Common myeloid progenitor, CD34-positive (primary cell): ENCODE results near the gene BCCIP.

Source experiments
- CTCF ChIA-PET: fragments of 350-600 bp; sonication (Branson Sonifier 250); formaldehyde crosslinking; loops from one replicate; lab custom pipeline; 2021; ENCODE audit warnings: antibody characterized with exemption; lab: Charles Lee
- POLR2A ChIA-PET: fragments of 350-600 bp; sonication (Branson Sonifier 250); formaldehyde crosslinking; loops from one replicate; lab custom pipeline; 2021; ENCODE audit warnings: antibody characterized with exemption; lab: Charles Lee
- DNase-seq, 3 donors: peaks; one replicate each; pipeline versions ENCODE4 v3.0.0 to v3.0.0-alpha.2; 2013
- H3K27ac ChIP-seq, 2 experiments: 1 replicate in 1 of 2; 2 replicates in 1 of 2; pipeline ENCODE4 v1.7.0; 2013; ENCODE audit warnings: inconsistent platforms in 2 of 2, low read length in 2 of 2, mild to moderate bottlenecking in 2 of 2, low read depth in 1 of 2, moderate library complexity in 1 of 2; ENCODE audit not compliant: severe bottlenecking in 2 of 2, insufficient read depth in 1 of 2, poor library complexity in 1 of 2
- H3K27me3 ChIP-seq, 5 experiments: replicated peaks in 2 of 5; 1 replicate in 3 of 5; 2 replicates in 2 of 5; pipeline versions ENCODE4 v1.6.1 to v1.7.0; 2013; ENCODE audit warnings: low read length in 4 of 5, mild to moderate bottlenecking in 2 of 5, moderate library complexity in 2 of 5, inconsistent platforms in 1 of 5; ENCODE audit not compliant: insufficient read depth in 5 of 5, control insufficient read depth in 4 of 5
- H3K36me3 ChIP-seq, 4 experiments: 1 replicate in 2 of 4; 2 replicates in 2 of 4; pipeline versions ENCODE4 v1.6.1 to v1.7.0; 2013; ENCODE audit warnings: low read length in 3 of 4, control low read depth in 1 of 4, mild to moderate bottlenecking in 1 of 4; ENCODE audit not compliant: control insufficient read depth in 4 of 4, insufficient read depth in 4 of 4
- H3K4me1 ChIP-seq, 4 experiments: 1 replicate in 3 of 4; 2 replicates in 1 of 4; pipeline versions ENCODE4 v1.6.1 to v1.7.1; 2013; ENCODE audit warnings: low read length in 3 of 4, mild to moderate bottlenecking in 3 of 4, control low read depth in 1 of 4, inconsistent platforms in 1 of 4, moderate library complexity in 1 of 4; ENCODE audit not compliant: control insufficient read depth in 4 of 4, insufficient read depth in 4 of 4; ENCODE audit errors: control extremely low read depth in 1 of 4
- H3K4me3 ChIP-seq, 7 experiments: 1 replicate in 4 of 7; 2 replicates in 3 of 7; pipeline versions ENCODE4 v1.5.1 to v1.7.0; 2013; ENCODE audit warnings: mild to moderate bottlenecking in 7 of 7, low read length in 6 of 7, moderate library complexity in 6 of 7, inconsistent platforms in 2 of 7, low read depth in 2 of 7, control low read depth in 1 of 7; ENCODE audit not compliant: insufficient read depth in 4 of 7, control insufficient read depth in 1 of 7; ENCODE audit errors: extremely low read depth in 1 of 7
- H3K9me3 ChIP-seq, 5 experiments: 1 replicate in 4 of 5; 2 replicates in 1 of 5; pipeline versions ENCODE4 v1.6.1 to v1.7.1; 2013; ENCODE audit warnings: low read length in 4 of 5, mild to moderate bottlenecking in 2 of 5, inconsistent platforms in 1 of 5, low read depth in 1 of 5, moderate library complexity in 1 of 5; ENCODE audit not compliant: control insufficient read depth in 4 of 5, insufficient read depth in 2 of 5; ENCODE audit errors: control extremely low read depth in 1 of 5
- WGBS: methylation state at CpG from one replicate; pipeline ENCODE4 v1.1.5; 2013; ENCODE audit not compliant: insufficient coverage; 5-methylcytosine and 5-hydroxymethylcytosine counted together

The BCCIP gene

GRCh38 chr10:125883211-125883610 lies 59.9 kb downstream of the BCCIP start:
- H3K27me3 ChIP-seq, result no peaks in the 10 kb centered on the region
- ChIA-PET CTCF (interaction anchor here (1.2 to 2.1 kb wide), 2 partner anchors 10 to 14 kb away, joined by 3 to 12 read pairs; no protein-coding TSS in a partner anchor), POLR2A (no interaction called here)
- peaks cover 3 to 22% (median 11%) of the 10 kb centered on the region in 4 experiments for H3K36me3 ChIP-seq
- no peak overlapping the region for H3K27ac ChIP-seq
- peaks cover 0 to 2% (median 0%) of the 10 kb centered on the region in 5 experiments for H3K9me3 ChIP-seq
- DNase-seq, result no peak
- no peaks in the 10 kb centered on the region for H3K4me1 ChIP-seq
- 100% methylated on average over 2 of the region's 3 CpGs for WGBS
- no peak overlapping the region for H3K4me3 ChIP-seq
